ENCODE data around the gene GRM8. TPM values are rescaled to one million over a fixed set of nuclear protein-coding genes. Genes with fewer than 3 reads are reported as not detected.

The GRM8 gene
- total RNA-seq, 6 experiments from 2014 or later: not detected

DNA sequence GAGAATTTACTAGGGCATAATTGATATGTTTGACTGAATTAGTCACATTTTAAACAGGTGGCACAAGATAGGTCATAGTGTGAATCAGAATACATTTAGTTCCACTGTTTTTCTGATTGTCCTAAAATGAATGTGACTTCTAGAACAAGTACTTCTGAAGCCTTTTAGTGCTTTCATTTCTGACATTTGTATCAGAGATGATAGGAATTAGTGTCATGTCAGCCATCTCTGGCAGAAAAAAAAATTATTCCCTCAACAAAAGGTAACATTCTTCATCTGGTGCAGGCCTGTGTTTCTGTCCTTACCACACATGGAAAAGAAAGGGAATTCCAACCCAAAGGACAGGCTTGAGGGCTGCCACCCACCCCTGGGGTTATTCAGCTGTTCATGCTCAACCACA is 21.3 kb downstream of the GRM8 start:
- no peaks in the 10 kb centered on the region; the same call in 1 of the 2 replicates for H3K27me3 Mint-ChIP-seq (ENCODE audit: insufficient read depth)

DNA sequence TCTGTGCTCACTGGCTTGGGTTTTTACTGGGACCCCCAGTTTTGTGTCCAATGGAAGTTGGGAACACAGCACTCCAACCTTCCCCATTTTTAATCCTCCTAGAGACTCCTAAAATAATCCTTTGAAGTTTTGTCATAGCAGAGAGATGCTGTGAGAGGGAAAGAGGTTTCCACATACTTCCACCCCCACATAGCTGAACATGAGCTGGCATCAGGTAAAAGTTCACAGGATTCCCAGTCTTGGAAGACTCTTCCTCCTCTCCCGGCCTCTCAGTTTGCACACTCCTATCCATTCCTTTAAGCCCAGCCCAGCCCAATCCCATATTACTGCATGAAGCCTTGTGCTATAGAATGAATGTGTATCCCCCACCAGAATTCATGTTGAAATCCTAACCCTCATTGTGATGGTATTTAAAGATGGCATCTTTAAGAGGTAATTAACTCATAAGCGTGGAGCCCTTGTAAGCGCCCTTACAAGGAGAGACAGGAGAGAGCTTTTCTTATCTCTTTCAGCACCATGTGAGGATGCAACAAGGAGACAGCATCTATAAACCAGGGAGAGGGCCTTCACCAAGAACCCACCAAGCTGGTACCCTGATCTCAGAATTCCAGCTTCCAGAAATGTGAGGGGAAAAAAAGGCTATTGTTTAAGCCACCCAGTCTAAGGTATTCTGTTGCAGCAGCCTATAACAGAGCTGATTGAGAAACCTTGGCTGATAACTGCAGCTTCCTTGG is 22.4 kb downstream of the GRM8 start:
- Mint-ChIP-seq H3K27ac (no peak overlapping the region), H3K36me3 (ENCODE audit: low read depth) (no peaks in the 10 kb centered on the region), H3K27me3 (ENCODE audit: insufficient read depth) (no peaks in the 10 kb centered on the region; the same call in 1 of the 2 replicates), H3K9me3 (no peaks in the 10 kb centered on the region), H3K4me3 (no peak overlapping the region), H3K4me1 (ENCODE audit: low read depth) (no peaks in the 10 kb centered on the region)
- TF ChIP-seq CTCF (IDR thresholded peaks at IDR 0.05): no peak
- DNase-seq: no peak

More for the DNA sequence above, 21.3 kb downstream of the GRM8 start:
- no peak for DNase-seq
- Mint-ChIP-seq H3K4me1 (ENCODE audit: low read depth) (no peaks in the 10 kb centered on the region), H3K27ac (no peak overlapping the region), H3K4me3 (no peak overlapping the region), H3K36me3 (ENCODE audit: low read depth) (no peaks in the 10 kb centered on the region), H3K9me3 (no peaks in the 10 kb centered on the region)
- no peak for TF ChIP-seq CTCF (IDR thresholded peaks at IDR 0.05)

DNA sequence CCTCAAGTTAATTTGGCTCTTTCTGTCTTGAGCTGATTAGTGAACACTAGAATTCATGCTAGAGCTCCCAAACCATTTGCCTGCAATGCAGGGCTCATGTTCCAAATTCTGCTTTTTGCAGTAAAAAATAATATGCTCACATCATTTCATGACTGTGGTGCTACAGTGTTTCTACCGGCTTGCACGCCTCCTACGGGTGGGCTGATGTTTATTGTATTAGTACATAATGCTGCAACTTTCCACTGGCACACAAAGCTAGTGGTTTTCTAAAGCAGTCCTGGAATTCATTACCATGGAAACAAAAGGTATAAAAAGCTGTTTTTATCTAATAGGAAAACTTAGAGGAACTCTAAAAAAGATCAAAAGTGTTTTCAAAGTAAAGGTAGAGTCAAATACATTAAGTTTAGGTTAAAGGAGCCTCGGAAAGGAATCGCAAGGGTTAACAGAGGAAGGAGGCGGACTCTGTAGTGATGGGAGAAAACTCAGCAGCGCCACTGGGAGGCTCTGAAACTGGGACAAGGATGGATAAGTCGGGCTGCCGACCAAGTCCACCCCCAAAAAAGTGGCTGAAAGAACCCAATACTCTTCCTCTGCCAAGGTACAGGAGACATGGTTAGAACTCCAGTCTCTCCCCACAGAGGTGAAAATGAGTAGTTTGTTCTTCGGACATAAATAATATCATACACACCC is 25.9 kb downstream of the GRM8 start:
- no peak for DNase-seq
- no peaks in the 10 kb centered on the region for H3K27me3 Mint-ChIP-seq (ENCODE audit: insufficient read depth)
- H3K9me3 Mint-ChIP-seq: no peaks in the 10 kb centered on the region
- H3K36me3 Mint-ChIP-seq (ENCODE audit: low read depth): no peaks in the 10 kb centered on the region
- H3K27ac Mint-ChIP-seq: no peak overlapping the region
- H3K4me3 Mint-ChIP-seq: no peak overlapping the region
- no peaks in the 10 kb centered on the region for H3K4me1 Mint-ChIP-seq (ENCODE audit: low read depth)
- TF ChIP-seq CTCF (IDR thresholded peaks at IDR 0.05): no peak

- peaks cover 5% of the 10 kb centered on the region for H3K9me3 Mint-ChIP-seq
- no peaks in the 10 kb centered on the region for H3K4me1 Mint-ChIP-seq (ENCODE audit: low read depth)
- TF ChIP-seq CTCF (IDR thresholded peaks at IDR 0.05): no peak
- no peak for DNase-seq
- H3K27ac Mint-ChIP-seq: no peak overlapping the region
- no peaks in the 10 kb centered on the region for H3K36me3 Mint-ChIP-seq (ENCODE audit: low read depth)
- H3K27me3 Mint-ChIP-seq (ENCODE audit: insufficient read depth): no peaks in the 10 kb centered on the region
- H3K4me3 Mint-ChIP-seq: no peak overlapping the region
These were observed 31.0 kb downstream of the GRM8 start for GRCh38 chr7:127221731-127222130.

DNA sequence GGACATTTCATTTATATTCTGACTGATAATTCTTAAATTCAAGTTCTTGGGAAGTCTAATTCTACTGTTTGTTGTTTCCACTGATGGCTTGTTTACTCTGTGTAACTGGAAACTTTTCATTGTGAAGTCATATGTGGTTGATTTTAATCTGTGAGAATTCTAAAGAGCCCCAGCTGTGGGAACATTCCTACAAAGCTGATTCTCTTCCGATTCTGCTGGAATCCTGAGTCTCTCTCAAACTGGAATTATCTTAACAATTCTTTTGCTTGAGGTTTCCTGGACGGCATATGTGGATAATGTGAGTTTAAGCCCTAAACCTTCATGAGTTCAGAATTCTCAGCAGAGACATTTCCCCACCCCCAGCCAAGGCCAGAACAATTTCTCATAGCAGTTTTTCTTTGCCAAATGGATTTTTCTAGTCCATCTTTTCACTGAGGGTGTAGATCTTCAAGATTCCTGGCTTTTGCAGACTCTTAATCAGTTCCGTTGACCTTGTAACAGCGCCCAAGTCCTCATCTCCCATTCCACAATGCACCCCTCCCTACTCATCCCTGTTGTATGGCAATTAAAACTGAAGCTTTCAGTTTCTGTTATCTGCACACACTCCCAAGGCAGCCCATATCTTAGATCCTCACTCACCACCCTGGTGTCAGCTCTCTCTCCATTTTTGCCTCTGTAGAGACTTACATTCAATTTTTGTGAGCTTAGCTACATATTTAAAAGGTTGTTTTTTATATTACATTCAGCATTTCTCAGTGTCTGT is 37.6 kb downstream of the GRM8 start:
- Mint-ChIP-seq H3K27ac (no peak overlapping the region), H3K36me3 (ENCODE audit: low read depth) (no peaks in the 10 kb centered on the region), H3K27me3 (ENCODE audit: insufficient read depth) (peaks cover 3% of the 10 kb centered on the region; the same call in 1 of the 2 replicates), H3K4me1 (ENCODE audit: low read depth) (no peaks in the 10 kb centered on the region), H3K4me3 (no peak overlapping the region), H3K9me3 (peaks cover 17% of the 10 kb centered on the region)
- no peak for DNase-seq
- no peak for TF ChIP-seq CTCF (IDR thresholded peaks at IDR 0.05)
